Smooth muscle cell (in vitro differentiated cells): ENCODE measurements around the gene INTS2. TPM values are rescaled to one million over a fixed set of nuclear protein-coding genes. Genes with fewer than 3 reads are reported as not detected.

Source experiments
- DNase-seq: peaks from one replicate; lab custom pipeline; 2025; ENCODE audit not compliant: unreplicated experiment; lab: John Stamatoyannopoulos, UW
- H2AFZ ChIP-seq: fragments of 200-600 bp; sonication (generic); 2 replicates; pipeline ENCODE4 v1.6.0; 2016; ENCODE audit warnings: antibody characterized with exemption, low read depth, mild to moderate bottlenecking
- H3F3A ChIP-seq: fragments of 200-600 bp; sonication (generic); 2 replicates; pipeline ENCODE4 v1.6.0; 2017; ENCODE audit warnings: antibody characterized with exemption, low read depth
- H3K27ac ChIP-seq: fragments of 200-600 bp; sonication (generic); 2 replicates; pipeline ENCODE4 v1.5.1; 2016; ENCODE audit warnings: low read depth, mild to moderate bottlenecking
- H3K27me3 ChIP-seq: fragments of 200-600 bp; sonication (generic); 2 replicates; pipeline ENCODE4 v1.6.1; 2016; ENCODE audit warnings: low read depth, mild to moderate bottlenecking
- H3K36me3 ChIP-seq: fragments of 200-600 bp; sonication (generic); 2 replicates; pipeline ENCODE4 v1.5.1; 2016; ENCODE audit warnings: low read depth
- H3K4me1 ChIP-seq: fragments of 200-600 bp; sonication (generic); 2 replicates; pipeline ENCODE4 v1.5.1; 2016; ENCODE audit warnings: low read depth
- H3K4me2 ChIP-seq: fragments of 200-600 bp; sonication (generic); 2 replicates; pipeline ENCODE4 v1.6.0; 2016; ENCODE audit warnings: mild to moderate bottlenecking
- H3K4me3 ChIP-seq: fragments of 200-600 bp; sonication (generic); 2 replicates; pipeline ENCODE4 v1.5.1; 2016; ENCODE audit warnings: mild to moderate bottlenecking
- H3K79me2 ChIP-seq: fragments of 200-600 bp; sonication (generic); 2 replicates; pipeline ENCODE4 v1.6.0; 2016; ENCODE audit warnings: low read depth, mild to moderate bottlenecking
- H3K9ac ChIP-seq: fragments of 200-600 bp; sonication (generic); 2 replicates; pipeline ENCODE4 v1.6.0; 2016; ENCODE audit warnings: low read depth
- H3K9me3 ChIP-seq: fragments of 200-600 bp; sonication (generic); replicated peaks from 2 replicates; pipeline ENCODE4 v1.5.1; 2016; ENCODE audit warnings: low read depth
- H4K20me1 ChIP-seq: fragments of 200-600 bp; sonication (generic); 2 replicates; pipeline ENCODE4 v1.6.0; 2016; ENCODE audit warnings: low read depth
- WGBS: methylation state at CpG from one replicate; pipeline ENCODE4 v1.1.7; 2016; ENCODE audit warnings: low lambda C conversion rate; 5-methylcytosine and 5-hydroxymethylcytosine counted together
- polyA plus RNA-seq: library from polyadenylated mRNA; unstranded; fragments of >200 nt; fragmentation: Nextera tagmentation; extraction: Ambion mirVana; gene quantifications from 2 replicates; pipeline ENCODE4 v1.2.1, GENCODE V29; 2016
- total RNA-seq: library from RNA; depleted of rRNA; stranded (reverse); fragments of >200 nt; gene quantifications from 2 replicates; pipeline ENCODE4 v1.2.3, GENCODE V29; 2014
- TF ChIP-seq, protein P1 (sequence below): fragments of 200-600 bp; sonication (generic); IDR thresholded peaks from 2 replicates; pipeline ENCODE4 v1.5.1; 2017; ENCODE audit warnings: borderline replicate concordance, mild to moderate bottlenecking, antibody characterized with exemption; ENCODE audit not compliant: insufficient read depth, poor library complexity, severe bottlenecking

INTS2 gene
- total and polyA plus RNA-seq, 2 experiments from 2014 or later, result 3.9 to 15.5 TPM

GRCh38 chr17:61848247-61848646 lies 79.5 kb downstream of the INTS2 start:
- no peaks in the 10 kb centered on the region for H3K27me3 ChIP-seq
- H3K4me1 ChIP-seq, result no peaks in the 10 kb centered on the region
- no peak for DNase-seq
- 100% methylated on average over 2 of the region's 2 CpGs for WGBS
- H3K4me2 ChIP-seq, result no peak overlapping the region
- no peak overlapping the region for H3K27ac ChIP-seq
- no peaks in the 10 kb centered on the region for H3K9me3 ChIP-seq
- no peaks in the 10 kb centered on the region for H4K20me1 ChIP-seq
- H3K4me3 ChIP-seq, result no peak overlapping the region
- no peak overlapping the region for H3K9ac ChIP-seq
- no peak overlapping the region for H2AFZ ChIP-seq
- H3K36me3 ChIP-seq, result no peaks in the 10 kb centered on the region
- no peaks in the 10 kb centered on the region for H3F3A ChIP-seq
- H3K79me2 ChIP-seq, result no peaks in the 10 kb centered on the region
- TF ChIP-seq, protein P1, sequence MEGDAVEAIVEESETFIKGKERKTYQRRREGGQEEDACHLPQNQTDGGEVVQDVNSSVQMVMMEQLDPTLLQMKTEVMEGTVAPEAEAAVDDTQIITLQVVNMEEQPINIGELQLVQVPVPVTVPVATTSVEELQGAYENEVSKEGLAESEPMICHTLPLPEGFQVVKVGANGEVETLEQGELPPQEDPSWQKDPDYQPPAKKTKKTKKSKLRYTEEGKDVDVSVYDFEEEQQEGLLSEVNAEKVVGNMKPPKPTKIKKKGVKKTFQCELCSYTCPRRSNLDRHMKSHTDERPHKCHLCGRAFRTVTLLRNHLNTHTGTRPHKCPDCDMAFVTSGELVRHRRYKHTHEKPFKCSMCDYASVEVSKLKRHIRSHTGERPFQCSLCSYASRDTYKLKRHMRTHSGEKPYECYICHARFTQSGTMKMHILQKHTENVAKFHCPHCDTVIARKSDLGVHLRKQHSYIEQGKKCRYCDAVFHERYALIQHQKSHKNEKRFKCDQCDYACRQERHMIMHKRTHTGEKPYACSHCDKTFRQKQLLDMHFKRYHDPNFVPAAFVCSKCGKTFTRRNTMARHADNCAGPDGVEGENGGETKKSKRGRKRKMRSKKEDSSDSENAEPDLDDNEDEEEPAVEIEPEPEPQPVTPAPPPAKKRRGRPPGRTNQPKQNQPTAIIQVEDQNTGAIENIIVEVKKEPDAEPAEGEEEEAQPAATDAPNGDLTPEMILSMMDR, result no peak

- no peak overlapping the region for H3K27ac ChIP-seq
- no peak for DNase-seq
- H4K20me1 ChIP-seq, result no peaks in the 10 kb centered on the region
- no peaks in the 10 kb centered on the region for H3K36me3 ChIP-seq
- TF ChIP-seq, protein P1, result no peak
- H3F3A ChIP-seq, result no peaks in the 10 kb centered on the region
- no peaks in the 10 kb centered on the region for H3K79me2 ChIP-seq
- H3K9ac ChIP-seq, result no peak overlapping the region
- no peak overlapping the region for H3K4me2 ChIP-seq
- H3K27me3 ChIP-seq, result no peaks in the 10 kb centered on the region
- H3K9me3 ChIP-seq, result no peaks in the 10 kb centered on the region
- WGBS, result 96% methylated on average over 3 of the region's 3 CpGs
- no peak overlapping the region for H3K4me3 ChIP-seq
- H2AFZ ChIP-seq, result no peak overlapping the region
- no peaks in the 10 kb centered on the region for H3K4me1 ChIP-seq
Measured at GRCh38 chr17:61847659-61848058, 80.1 kb downstream of the INTS2 start.

DNA sequence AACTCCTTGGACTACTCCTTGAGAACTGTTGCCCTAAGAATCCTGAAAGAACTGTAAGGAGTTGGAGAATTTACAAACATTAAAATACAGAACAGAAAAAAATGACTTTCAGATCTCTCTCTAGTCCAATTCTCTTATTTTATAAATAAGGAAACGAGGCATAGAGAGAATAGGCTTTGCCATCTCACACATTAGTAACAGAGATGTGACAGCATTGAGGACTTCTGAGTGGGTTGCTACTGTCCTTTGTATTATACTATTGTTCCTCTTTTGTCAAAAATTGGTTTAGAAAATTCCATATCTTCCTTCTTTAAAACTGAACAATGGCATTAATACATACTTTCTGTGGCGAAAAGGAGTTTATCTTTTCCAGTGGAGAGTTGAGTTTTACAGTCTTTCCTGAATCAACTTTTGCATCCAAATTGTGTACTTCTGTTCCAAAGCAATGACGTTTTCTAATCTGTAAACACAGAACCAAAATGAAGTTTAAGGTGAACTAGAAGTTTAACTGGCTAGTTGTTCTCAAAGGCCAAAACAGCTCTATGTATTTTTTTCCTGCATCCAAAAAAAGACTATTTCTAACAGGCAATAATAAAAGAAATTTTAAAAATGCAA lies 80.9 kb downstream of the INTS2 start:
- no peaks in the 10 kb centered on the region for H3K27me3 ChIP-seq
- no peak overlapping the region for H3K4me3 ChIP-seq
- no peaks in the 10 kb centered on the region for H3K9me3 ChIP-seq
- H3K9ac ChIP-seq, result no peak overlapping the region
- no peak for DNase-seq
- no peaks in the 10 kb centered on the region for H3K4me1 ChIP-seq
- H3K79me2 ChIP-seq, result no peaks in the 10 kb centered on the region
- no peaks in the 10 kb centered on the region for H3K36me3 ChIP-seq
- WGBS, result 94% methylated on average over 3 of the region's 3 CpGs
- H3F3A ChIP-seq, result no peaks in the 10 kb centered on the region
- no peak overlapping the region for H3K27ac ChIP-seq
- TF ChIP-seq, protein P1, result no peak
- H2AFZ ChIP-seq, result no peak overlapping the region
- no peaks in the 10 kb centered on the region for H4K20me1 ChIP-seq
- H3K4me2 ChIP-seq, result no peak overlapping the region

DNA sequence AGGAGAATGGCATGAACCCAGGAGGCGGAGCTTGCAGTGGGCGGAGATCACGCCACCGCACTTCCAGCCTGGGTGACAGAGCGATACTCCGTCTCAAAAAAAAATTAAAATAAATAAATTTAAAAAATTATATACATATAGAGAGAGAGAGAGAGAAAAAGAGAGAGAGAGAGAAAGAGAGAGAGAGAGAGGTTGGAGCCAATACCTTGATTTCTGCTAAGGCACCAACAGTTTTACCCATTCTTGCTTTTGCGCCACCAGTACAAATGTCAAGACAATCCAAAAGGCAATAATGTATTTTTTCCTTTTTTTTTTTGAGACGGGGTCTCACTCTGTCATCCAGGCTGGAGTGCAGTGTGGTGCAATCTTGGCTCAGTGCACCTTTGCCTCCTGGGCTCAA lies 81.7 kb downstream of the INTS2 start:
- TF ChIP-seq, protein P1, result no peak
- DNase-seq, result no peak
- no peaks in the 10 kb centered on the region for H3K9me3 ChIP-seq
- no peak overlapping the region for H3K4me3 ChIP-seq
- H4K20me1 ChIP-seq, result no peaks in the 10 kb centered on the region
- no peak overlapping the region for H2AFZ ChIP-seq
- no peak overlapping the region for H3K9ac ChIP-seq
- H3K27ac ChIP-seq, result no peak overlapping the region
- H3K27me3 ChIP-seq, result no peaks in the 10 kb centered on the region
- H3K4me2 ChIP-seq, result no peak overlapping the region
- no peaks in the 10 kb centered on the region for H3K4me1 ChIP-seq
- WGBS, result 99% methylated on average over 8 of the region's 8 CpGs
- H3K79me2 ChIP-seq, result no peaks in the 10 kb centered on the region
- no peaks in the 10 kb centered on the region for H3K36me3 ChIP-seq
- no peaks in the 10 kb centered on the region for H3F3A ChIP-seq
